Astrocyte (in vitro differentiated cells and primary cell): ENCODE results near the gene EMC8. TPM values are rescaled to one million over a fixed set of nuclear protein-coding genes. Genes with fewer than 3 reads are reported as not detected.

Source experiments
- DNase-seq: peaks from one replicate; pipeline ENCODE4 v3.0.0-alpha.2; 2010; ENCODE audit warnings: low read depth
- FAIRE-seq: peaks from 2 replicates; lab custom pipeline; 2011; peaks lifted over from hg19 to GRCh38; lab: Jason Lieb, UNC
- H2AFZ ChIP-seq: 2 replicates; pipeline ENCODE4 v1.6.0; 2012; ENCODE audit warnings: low read depth, low read length, inconsistent platforms
- H3K27ac ChIP-seq: 2 replicates; pipeline ENCODE4 v1.5.1; 2011; ENCODE audit warnings: low read depth, low read length, inconsistent platforms
- H3K27me3 ChIP-seq: 2 replicates; pipeline ENCODE4 v1.6.0; 2011; ENCODE audit warnings: low read length, inconsistent platforms; ENCODE audit not compliant: insufficient read depth
- H3K36me3 ChIP-seq: 2 replicates; pipeline ENCODE4 v1.5.1; 2011; ENCODE audit warnings: low read length, inconsistent platforms; ENCODE audit not compliant: insufficient read depth
- H3K4me1 ChIP-seq: 2 replicates; pipeline ENCODE4 v1.5.1; 2011; ENCODE audit warnings: low read length, inconsistent platforms; ENCODE audit not compliant: insufficient read depth
- H3K4me2 ChIP-seq: 2 replicates; pipeline ENCODE4 v1.6.0; 2012; ENCODE audit warnings: low read length, inconsistent platforms
- H3K4me3 ChIP-seq: 2 replicates; pipeline ENCODE4 v1.5.1; 2011; ENCODE audit warnings: low read depth, mild to moderate bottlenecking, low read length, inconsistent platforms; ENCODE audit not compliant: insufficient read depth
- H3K79me2 ChIP-seq: 2 replicates; pipeline ENCODE4 v1.6.0; 2012; ENCODE audit warnings: mild to moderate bottlenecking, low read length, inconsistent platforms; ENCODE audit not compliant: insufficient read depth
- H3K9ac ChIP-seq: 2 replicates; pipeline ENCODE4 v1.6.0; 2012; ENCODE audit warnings: mild to moderate bottlenecking, low read length, inconsistent platforms
- H3K9me3 ChIP-seq: 2 replicates; pipeline ENCODE4 v1.5.1; 2012; ENCODE audit warnings: low read depth, mild to moderate bottlenecking, low read length, inconsistent platforms; ENCODE audit not compliant: insufficient read depth
- H4K20me1 ChIP-seq: 2 replicates; pipeline ENCODE4 v1.6.0; 2012; ENCODE audit warnings: low read length, inconsistent platforms; ENCODE audit not compliant: insufficient read depth
- H3K27ac Mint-ChIP-seq: one replicate; pipeline ENCODE4 v1.8.0; 2021; ENCODE audit warnings: mild to moderate bottlenecking, mixed read lengths; ENCODE audit not compliant: unreplicated experiment
- H3K27me3 Mint-ChIP-seq: one replicate; pipeline ENCODE4 v1.8.0; 2021; ENCODE audit warnings: low read depth, mixed read lengths; ENCODE audit not compliant: unreplicated experiment
- H3K36me3 Mint-ChIP-seq: one replicate; pipeline ENCODE4 v1.8.0; 2021; ENCODE audit warnings: low read depth, mixed read lengths; ENCODE audit not compliant: unreplicated experiment
- H3K4me1 Mint-ChIP-seq: one replicate; pipeline ENCODE4 v1.8.0; 2021; ENCODE audit warnings: low read depth, mixed read lengths; ENCODE audit not compliant: unreplicated experiment
- H3K4me3 Mint-ChIP-seq: one replicate; pipeline ENCODE4 v1.8.0; 2021; ENCODE audit warnings: mild to moderate bottlenecking, moderate library complexity, mixed read lengths; ENCODE audit not compliant: unreplicated experiment
- H3K9me3 Mint-ChIP-seq: one replicate; pipeline ENCODE4 v1.8.0; 2021; ENCODE audit warnings: mild to moderate bottlenecking, mixed read lengths; ENCODE audit not compliant: unreplicated experiment
- CTCF ChIP-seq: IDR thresholded peaks from 2 replicates; pipeline ENCODE4 v1.5.1; 2011; ENCODE audit warnings: low read depth, mild to moderate bottlenecking, inconsistent platforms, low read length, moderate library complexity; ENCODE audit not compliant: insufficient read depth
- EZH2 ChIP-seq: IDR thresholded peaks from 2 replicates; pipeline ENCODE4 v1.6.1; 2012; ENCODE audit warnings: mild to moderate bottlenecking, low read length, inconsistent platforms; ENCODE audit not compliant: insufficient read depth
- total RNA-seq: library from RNA; stranded (reverse); gene quantifications from 2 replicates; pipeline ENCODE4 v1.2.1, GENCODE V29; 2021

Gene EMC8
- total RNA-seq, 1 donor from 2014 or later: 42.7 TPM

GRCh38 chr16:85843471-85844168 lies 44.3 kb upstream of the EMC8 start:
- Histone ChIP-seq H4K20me1 (no peaks in the 10 kb centered on the region), H3K27ac (no peak overlapping the region), H3K9me3 (no peaks in the 10 kb centered on the region), H3K9ac (no peak overlapping the region), H3K79me2 (no peaks in the 10 kb centered on the region), H3K4me1 (no peaks in the 10 kb centered on the region), H2AFZ (no peak overlapping the region), H3K27me3 (peaks cover 4% of the 10 kb centered on the region), H3K36me3 (no peaks in the 10 kb centered on the region), H3K4me3 (no peak overlapping the region), H3K4me2 (no peak overlapping the region)
- FAIRE-seq: no peak
- Mint-ChIP-seq H3K9me3 (peaks cover 25% of the 10 kb centered on the region), H3K4me1 (peaks cover 2% of the 10 kb centered on the region), H3K36me3 (peaks cover 2% of the 10 kb centered on the region), H3K27ac (no peak overlapping the region), H3K27me3 (peaks cover 60% of the 10 kb centered on the region), H3K4me3 (no peak overlapping the region)
- no peak for DNase-seq
- TF ChIP-seq EZH2: no peak
- TF ChIP-seq CTCF: no peak

GRCh38 chr16:85842848-85843247 lies 43.5 kb upstream of the EMC8 start:
- Histone ChIP-seq H4K20me1 (no peaks in the 10 kb centered on the region), H3K79me2 (no peaks in the 10 kb centered on the region), H3K9ac (no peak overlapping the region), H3K4me3 (no peak overlapping the region), H3K27ac (no peak overlapping the region), H3K4me1 (no peaks in the 10 kb centered on the region), H3K27me3 (peaks cover 4% of the 10 kb centered on the region), H2AFZ (no peak overlapping the region), H3K9me3 (no peaks in the 10 kb centered on the region), H3K36me3 (no peaks in the 10 kb centered on the region), H3K4me2 (no peak overlapping the region)
- Mint-ChIP-seq H3K27me3 (peaks cover 58% of the 10 kb centered on the region), H3K4me3 (no peak overlapping the region), H3K4me1 (peaks cover 2% of the 10 kb centered on the region), H3K9me3 (peaks cover 25% of the 10 kb centered on the region), H3K36me3 (peaks cover 2% of the 10 kb centered on the region), H3K27ac (no peak overlapping the region)
- no peak for FAIRE-seq
- TF ChIP-seq EZH2 (no peak), CTCF (no peak)
- no peak for DNase-seq

- H3K27ac ChIP-seq: no peak overlapping the region
- H3K27me3 Mint-ChIP-seq: peaks cover 58% of the 10 kb centered on the region
- H3K9ac ChIP-seq: no peak overlapping the region
- no peak overlapping the region for H3K4me3 ChIP-seq
- peaks cover 4% of the 10 kb centered on the region for H3K27me3 ChIP-seq
- H3K36me3 Mint-ChIP-seq: peaks cover 2% of the 10 kb centered on the region
- H3K27ac Mint-ChIP-seq: no peak overlapping the region
- TF ChIP-seq EZH2 (no peak), CTCF (no peak)
- H4K20me1 ChIP-seq: no peaks in the 10 kb centered on the region
- H3K4me1 Mint-ChIP-seq: peaks cover 2% of the 10 kb centered on the region
- DNase-seq (no peak), FAIRE-seq (no peak)
- H3K9me3 Mint-ChIP-seq: peaks cover 25% of the 10 kb centered on the region
- no peaks in the 10 kb centered on the region for H3K9me3 ChIP-seq
- no peak overlapping the region for H3K4me2 ChIP-seq
- no peak overlapping the region for H2AFZ ChIP-seq
- no peaks in the 10 kb centered on the region for H3K36me3 ChIP-seq
- H3K4me3 Mint-ChIP-seq: no peak overlapping the region
- H3K79me2 ChIP-seq: no peaks in the 10 kb centered on the region
- no peaks in the 10 kb centered on the region for H3K4me1 ChIP-seq
Observed at GRCh38 chr16:85842435-85842834, 43.1 kb upstream of the EMC8 start.
